NCI-H69 (cell line): ENCODE data around the gene MAGOHB.
"Not testable (repeated sequence)": the region's sequence is repeated elsewhere in the genome, so short reads cannot be mapped to it uniquely, and the experiment has no call there.

Source experiments
- DNase-seq: peaks from one replicate; lab custom pipeline; 2025; lab: John Stamatoyannopoulos, UW

Gene MAGOHB

DNA sequence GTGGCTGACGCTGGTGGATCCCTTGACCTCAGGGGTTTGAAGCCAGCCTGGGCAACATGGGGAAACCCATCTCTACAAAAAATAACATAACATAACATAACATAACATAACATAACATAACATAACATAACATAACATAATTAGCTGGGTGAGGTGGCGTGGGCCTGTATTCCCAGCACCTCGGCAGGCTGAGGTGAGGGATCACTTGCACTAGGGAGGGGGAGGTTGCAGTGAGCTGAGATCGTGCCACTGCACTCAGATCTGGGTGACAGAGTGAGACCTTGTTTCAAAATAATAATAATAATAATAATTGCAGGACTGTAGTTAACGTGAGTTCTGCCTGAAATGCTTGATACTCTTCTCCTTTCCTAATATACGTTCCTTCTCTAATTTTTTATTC, 1.3 kb downstream of the MAGOHB start:
- no peak for DNase-seq

GRCh38 chr12:10611258-10611657, 2.2 kb downstream of the MAGOHB start:
- not testable (repeated sequence) for DNase-seq

DNA sequence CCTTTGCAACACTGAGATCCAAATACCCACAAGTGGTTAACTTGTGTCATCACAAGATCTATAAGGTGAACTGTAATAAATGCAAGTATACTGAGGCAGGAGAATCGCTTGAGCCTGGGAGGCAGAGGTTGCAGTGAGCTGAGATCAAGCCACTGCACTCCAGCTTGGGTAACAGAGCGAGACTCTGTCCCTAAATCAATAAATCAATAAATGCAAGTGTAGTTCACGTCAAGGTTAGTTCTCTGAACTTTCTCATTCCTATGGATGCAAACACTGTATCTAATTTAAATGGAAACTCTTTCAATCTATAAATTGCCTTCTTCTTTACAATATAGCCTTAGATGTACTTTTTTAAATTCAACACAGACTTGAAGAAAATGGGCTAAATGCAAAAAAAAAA, 3.2 kb downstream of the MAGOHB start:
- no peak for DNase-seq

DNA sequence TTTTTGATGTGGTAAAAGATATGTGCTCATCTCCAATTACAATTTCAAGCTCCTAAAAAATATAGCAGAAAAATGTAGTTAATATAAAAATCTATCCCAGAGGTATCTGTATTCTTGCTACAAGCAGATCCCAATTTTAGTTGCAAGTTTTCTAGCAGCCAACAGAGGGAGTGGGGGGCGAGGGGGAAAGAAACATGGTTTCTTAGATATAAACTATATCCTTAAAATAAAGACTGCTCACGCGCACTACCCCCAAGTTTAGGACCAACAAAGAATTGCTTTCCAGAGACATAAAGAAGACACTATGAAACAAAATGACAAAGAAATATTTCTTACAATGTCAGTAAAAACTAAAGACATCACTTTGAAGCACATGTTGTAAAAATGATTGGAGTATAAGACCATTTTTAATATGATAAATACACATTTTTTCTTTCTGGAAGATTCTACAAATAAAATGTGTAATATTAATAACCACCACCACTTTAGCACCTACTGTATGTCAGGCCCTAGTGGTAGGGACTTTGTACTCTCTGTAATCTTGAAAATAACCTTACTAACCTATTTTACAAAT, 5.4 kb downstream of the MAGOHB start:
- no peak for DNase-seq

- DNase-seq: no peak
These were observed 11.5 kb downstream of the MAGOHB start for GRCh38 chr12:10601860-10602259.

GRCh38 chr12:10600988-10601387, 12.4 kb downstream of the MAGOHB start:
- no peak for DNase-seq

DNA sequence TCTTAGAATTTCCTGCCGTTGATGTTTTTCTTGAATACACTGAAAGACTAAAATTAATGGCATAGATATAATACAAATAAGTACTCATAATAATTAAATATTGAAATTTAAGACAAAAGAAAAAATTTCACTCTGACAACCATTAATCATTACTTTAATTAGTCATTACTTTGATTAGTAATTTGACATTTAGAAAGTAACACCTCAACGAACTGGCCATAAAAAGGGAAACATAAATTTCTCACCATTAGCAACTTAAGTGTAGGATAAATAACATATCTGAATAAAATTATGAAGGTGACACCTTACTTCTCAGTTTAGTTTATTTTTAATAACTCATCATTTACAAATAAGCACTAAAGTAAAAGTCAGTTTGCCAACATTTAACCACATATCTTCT, 17.5 kb downstream of the MAGOHB start:
- DNase-seq: no peak

GRCh38 chr12:10590966-10591365, 22.4 kb downstream of the MAGOHB start:
- DNase-seq: no peak

GRCh38 chr12:10584415-10584814, 29.0 kb downstream of the MAGOHB start:
- DNase-seq: no peak

DNA sequence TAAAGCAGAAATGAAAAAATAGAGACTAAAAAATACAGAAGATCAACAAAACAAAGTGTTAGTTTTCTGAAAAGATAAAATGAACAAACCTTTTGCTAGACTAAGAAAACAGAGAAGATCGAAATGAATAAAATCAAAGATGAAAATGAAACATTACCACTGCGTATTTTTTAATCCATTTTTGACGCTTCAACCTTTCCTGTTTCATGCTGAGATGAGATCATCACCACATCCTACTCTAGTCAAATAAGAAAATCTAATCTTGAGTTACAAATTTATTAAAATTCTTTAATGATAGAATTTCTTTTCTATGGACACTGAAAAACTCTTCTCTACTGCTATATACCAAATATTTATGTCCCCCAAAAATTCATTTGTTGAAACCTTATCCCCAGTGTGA, 30.7 kb downstream of the MAGOHB start:
- no peak for DNase-seq

GRCh38 chr12:10582133-10582532, 31.3 kb downstream of the MAGOHB start:
- not testable (repeated sequence) for DNase-seq

- DNase-seq: no peak
These were observed 39.1 kb downstream of the MAGOHB start for GRCh38 chr12:10574307-10574706.

DNA sequence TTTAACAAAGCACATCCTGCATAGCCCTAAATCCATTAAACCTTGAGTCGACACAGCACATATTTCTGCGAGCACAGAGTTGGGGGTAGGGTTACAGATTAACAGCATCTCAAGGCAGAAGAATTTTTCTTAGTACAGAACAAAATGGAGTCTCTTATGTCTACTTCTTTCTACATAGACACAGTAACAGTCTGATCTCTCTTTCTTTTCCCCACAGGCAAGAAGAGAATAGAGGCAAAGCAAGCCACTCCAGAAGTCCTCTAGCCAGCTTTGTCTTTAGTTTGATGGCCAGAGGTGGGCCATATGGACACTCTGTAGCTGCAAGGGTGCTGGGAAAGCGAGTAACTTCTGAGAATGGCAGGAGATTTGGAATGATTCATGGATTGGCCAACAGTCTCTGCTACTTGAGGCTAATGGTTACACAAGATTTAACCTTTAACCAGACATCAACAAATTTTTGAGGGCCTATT, 41.4 kb downstream of the MAGOHB start:
- not testable (repeated sequence) for DNase-seq

DNA sequence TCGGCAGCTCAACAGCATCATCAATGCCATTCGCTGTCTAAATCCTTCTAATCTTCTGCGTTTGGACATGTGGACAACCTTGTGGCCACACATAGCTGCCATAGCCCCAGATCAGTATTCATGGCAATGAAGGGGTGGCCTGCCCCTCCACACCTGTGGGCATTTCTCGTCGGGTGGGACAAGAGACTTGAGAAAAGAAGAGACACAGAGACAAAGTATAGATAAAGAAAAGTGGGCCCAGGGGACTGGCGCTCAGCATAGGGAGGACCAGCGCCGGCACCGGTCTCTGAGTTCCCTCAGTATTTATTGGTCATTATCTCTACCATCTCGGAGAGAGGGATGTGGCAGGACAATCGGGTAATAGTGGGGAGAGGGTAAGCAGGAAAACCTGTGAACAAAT, 42.3 kb downstream of the MAGOHB start:
- DNase-seq: no peak

GRCh38 chr12:10567813-10568212, 45.6 kb downstream of the MAGOHB start:
- DNase-seq: no peak

GRCh38 chr12:10563966-10564365, 49.4 kb downstream of the MAGOHB start:
- no peak for DNase-seq

- DNase-seq: no peak
These were observed 50.4 kb downstream of the MAGOHB start for GRCh38 chr12:10563002-10563401.

GRCh38 chr12:10562306-10562933, 51.0 kb downstream of the MAGOHB start:
- peak; percentile 7 for DNase-seq

GRCh38 chr12:10559244-10559643, 54.2 kb downstream of the MAGOHB start:
- no peak for DNase-seq

DNA sequence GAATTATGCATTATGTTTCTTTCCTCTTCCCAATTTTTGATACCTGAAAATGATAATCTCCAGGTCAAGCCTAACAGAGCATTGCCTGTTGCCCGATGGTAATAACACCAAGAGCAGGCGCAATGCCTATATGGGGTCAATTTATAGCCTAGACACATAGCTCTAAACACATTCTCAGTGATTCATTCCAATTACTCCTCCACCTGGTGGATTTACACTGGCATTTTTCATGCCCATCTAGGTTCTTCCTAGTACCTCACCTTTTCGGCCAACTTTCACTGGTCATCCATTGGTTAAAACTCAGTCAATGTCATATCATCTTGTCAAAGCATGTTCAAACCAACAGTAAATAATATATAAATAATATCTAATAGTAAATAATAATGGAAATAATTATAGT, 54.6 kb downstream of the MAGOHB start:
- DNase-seq: no peak

GRCh38 chr12:10558301-10558700, 55.1 kb downstream of the MAGOHB start:
- no peak for DNase-seq

DNA sequence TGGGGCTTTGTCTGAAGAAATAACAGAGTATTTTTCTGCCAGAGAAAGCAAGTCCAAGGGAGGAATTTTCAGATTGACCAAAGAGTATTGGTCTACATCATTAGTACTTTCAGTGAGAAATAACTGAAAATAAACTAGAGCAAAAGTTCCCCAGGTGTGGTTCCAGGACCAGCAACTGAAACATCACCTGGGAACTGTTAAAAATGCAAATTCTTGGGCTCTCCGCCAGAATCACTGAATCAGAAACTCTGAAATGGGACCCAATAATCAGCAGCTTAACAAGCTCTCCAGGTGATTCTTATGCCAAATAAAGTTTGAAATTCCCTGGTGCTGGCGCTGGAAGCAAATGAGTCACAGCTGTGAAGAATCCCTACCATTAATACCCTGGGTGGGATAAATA, 55.6 kb downstream of the MAGOHB start:
- DNase-seq: no peak

- DNase-seq: no peak
These were observed 56.1 kb downstream of the MAGOHB start for GRCh38 chr12:10557329-10557728.
